AG04449 (cell line): Measurements from ENCODE around the gene FAM171A2.

Experiments used
- CTCF ChIA-PET: fragments of 350-600 bp; formaldehyde crosslinking; extraction: SDS; loops from one replicate; lab custom pipeline; 2021; ENCODE audit warnings: antibody characterized with exemption; lab: Yijun Ruan, JAX
- POLR2A ChIA-PET: fragments of 400-600, 350-600 bp; formaldehyde crosslinking; extraction: SDS; loops from one replicate; lab custom pipeline; 2020; ENCODE audit warnings: antibody characterized with exemption, inconsistent platforms; lab: Yijun Ruan, JAX
- DNase-seq: peaks from one replicate; pipeline ENCODE4 v3.0.0-alpha.2; 2010; ENCODE audit warnings: low read depth, low spot score
- H3K4me3 ChIP-seq: 2 replicates; pipeline ENCODE4 v1.5.1; 2011; ENCODE audit warnings: low read depth, mild to moderate bottlenecking, control low read depth, low read length
- TF ChIP-seq, protein P1 (sequence below): IDR thresholded peaks from one replicate; pipeline ENCODE4 v1.5.1; 2011; ENCODE audit warnings: mild to moderate bottlenecking, moderate library complexity, low read length, control low read depth, inconsistent platforms; ENCODE audit not compliant: insufficient read depth; ENCODE audit errors: missing control alignments

The FAM171A2 gene

GRCh38 chr17:44322236-44322895 lies 41.3 kb downstream of the FAM171A2 start:
- DNase-seq: no peak
- CTCF ChIA-PET: interaction anchor here (1.3 to 2.7 kb wide), 3 partner anchors 8 to 112 kb away, joined by 3 to 12 read pairs (median 7); no protein-coding TSS in a partner anchor
- POLR2A ChIA-PET: no interaction called here
- H3K4me3 ChIP-seq: no peak overlapping the region
- TF ChIP-seq, protein P1, sequence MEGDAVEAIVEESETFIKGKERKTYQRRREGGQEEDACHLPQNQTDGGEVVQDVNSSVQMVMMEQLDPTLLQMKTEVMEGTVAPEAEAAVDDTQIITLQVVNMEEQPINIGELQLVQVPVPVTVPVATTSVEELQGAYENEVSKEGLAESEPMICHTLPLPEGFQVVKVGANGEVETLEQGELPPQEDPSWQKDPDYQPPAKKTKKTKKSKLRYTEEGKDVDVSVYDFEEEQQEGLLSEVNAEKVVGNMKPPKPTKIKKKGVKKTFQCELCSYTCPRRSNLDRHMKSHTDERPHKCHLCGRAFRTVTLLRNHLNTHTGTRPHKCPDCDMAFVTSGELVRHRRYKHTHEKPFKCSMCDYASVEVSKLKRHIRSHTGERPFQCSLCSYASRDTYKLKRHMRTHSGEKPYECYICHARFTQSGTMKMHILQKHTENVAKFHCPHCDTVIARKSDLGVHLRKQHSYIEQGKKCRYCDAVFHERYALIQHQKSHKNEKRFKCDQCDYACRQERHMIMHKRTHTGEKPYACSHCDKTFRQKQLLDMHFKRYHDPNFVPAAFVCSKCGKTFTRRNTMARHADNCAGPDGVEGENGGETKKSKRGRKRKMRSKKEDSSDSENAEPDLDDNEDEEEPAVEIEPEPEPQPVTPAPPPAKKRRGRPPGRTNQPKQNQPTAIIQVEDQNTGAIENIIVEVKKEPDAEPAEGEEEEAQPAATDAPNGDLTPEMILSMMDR: no peak

DNA sequence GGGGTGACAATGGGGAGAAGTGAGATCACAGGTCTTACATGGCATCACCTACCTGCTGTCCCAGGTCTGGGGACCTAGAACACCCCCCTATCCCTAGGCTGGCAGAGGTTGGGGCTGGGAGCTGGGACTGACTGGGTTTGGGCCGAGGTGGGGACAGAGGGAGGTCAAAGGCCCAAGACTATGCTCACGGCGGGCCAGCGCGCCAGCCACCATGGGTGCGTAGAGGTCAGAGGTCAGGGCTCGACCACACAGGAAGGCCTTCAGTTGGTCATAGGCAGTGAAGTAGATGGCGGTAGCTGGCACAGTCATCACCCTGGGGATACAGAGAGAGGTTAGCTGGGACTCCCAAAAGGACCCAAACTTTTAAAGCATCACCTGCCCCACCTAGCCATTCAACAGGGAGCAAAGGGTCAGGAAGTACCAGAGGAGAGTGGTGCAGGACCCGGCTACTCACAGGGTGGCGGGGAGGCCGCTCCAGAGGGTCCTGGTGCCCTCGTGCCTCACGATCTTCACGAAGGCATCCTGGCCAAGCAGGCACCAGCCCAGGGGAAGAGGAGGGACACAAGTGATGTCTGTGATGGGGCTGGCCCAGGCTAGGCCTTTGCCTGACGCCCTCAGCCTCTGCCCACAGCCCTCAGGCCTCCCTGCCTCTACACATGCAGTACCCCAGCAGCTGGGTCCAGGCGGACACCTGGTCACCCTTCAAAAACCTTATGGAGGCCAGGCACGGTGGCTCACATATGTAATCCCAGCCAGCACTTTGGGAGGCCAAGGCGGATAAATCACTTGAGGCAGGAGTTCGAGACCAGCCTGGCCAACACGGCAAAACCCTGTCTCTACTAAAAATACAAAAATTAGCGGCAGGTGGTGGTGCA lies 42.2 kb downstream of the FAM171A2 start:
- POLR2A ChIA-PET: no interaction called here
- TF ChIP-seq, protein P1: no peak
- CTCF ChIA-PET: interaction anchor here (0.9 to 1.9 kb wide), 5 partner anchors 9 to 378 kb away, joined by 3 to 12 read pairs (median 3); no protein-coding TSS in a partner anchor
- no peak for DNase-seq
- H3K4me3 ChIP-seq: no peak overlapping the region

DNA sequence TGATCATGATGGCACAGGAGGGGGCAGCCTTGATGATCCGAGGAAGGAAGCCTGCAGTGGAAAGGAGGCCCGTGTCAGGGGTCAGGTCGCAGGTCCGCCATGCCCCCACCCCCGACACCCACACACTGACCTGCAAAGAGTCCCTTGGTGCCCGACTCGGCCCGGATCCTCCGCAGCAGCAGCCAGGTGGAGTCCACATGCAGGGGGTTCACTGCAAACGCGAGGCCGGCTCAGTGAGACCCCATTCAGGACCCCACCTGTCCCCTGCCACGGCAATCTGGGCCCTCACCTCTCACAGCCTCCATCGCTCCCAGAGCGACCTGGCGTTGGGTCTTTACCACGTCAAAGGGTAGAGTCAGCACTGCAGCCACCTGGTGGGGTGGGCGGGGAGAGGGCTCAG lies 43.6 kb downstream of the FAM171A2 start:
- no peak for DNase-seq
- CTCF ChIA-PET: interaction anchor here (1.2 to 1.9 kb wide), 5 partner anchors 11 to 317 kb away, joined by 3 to 12 read pairs (median 3); no protein-coding TSS in a partner anchor
- H3K4me3 ChIP-seq: no peak overlapping the region
- POLR2A ChIA-PET: interaction anchor here (0.5 kb wide), 1 partner anchor 122 kb away, joined by 3 read pairs; no protein-coding TSS in a partner anchor
- TF ChIP-seq, protein P1: no peak

- TF ChIP-seq, protein P1: no peak
- no peak overlapping the region for H3K4me3 ChIP-seq
- no peak for DNase-seq
- POLR2A ChIA-PET: interaction anchor here (1.2 kb wide), 1 partner anchor 10 kb away, joined by 3 read pairs; the partner anchor contains the start of gene RUNDC3A
- CTCF ChIA-PET: interaction anchor here (1.2 to 2.2 kb wide), 3 partner anchors 13 to 120 kb away, joined by 3 to 21 read pairs (median 7); no protein-coding TSS in a partner anchor
Observed at GRCh38 chr17:44318077-44318892, 45.4 kb downstream of the FAM171A2 start.

DNA sequence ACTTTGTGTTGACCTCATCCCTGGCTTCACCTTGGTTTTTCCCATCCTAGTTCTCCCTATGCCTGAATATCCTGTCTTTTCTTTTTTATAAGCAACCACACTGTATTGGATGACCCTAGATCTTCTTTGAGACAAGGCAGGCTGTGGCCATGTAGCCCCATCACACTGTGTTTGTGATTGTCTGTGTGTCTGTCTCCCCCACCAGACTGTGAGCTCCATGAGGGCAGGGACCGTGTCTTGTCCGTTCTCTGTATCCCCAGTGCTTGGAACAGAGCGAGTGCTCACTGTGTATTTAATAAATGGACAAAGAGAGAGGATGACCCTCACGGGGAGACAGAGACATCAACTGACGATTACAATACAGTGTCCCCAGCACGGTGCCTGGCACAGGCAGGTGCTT lies 46.1 kb downstream of the FAM171A2 start:
- POLR2A ChIA-PET: interaction anchor here (1.2 to 2.3 kb wide), 2 partner anchors 9 to 96 kb away, joined by 3 to 18 read pairs; partner anchors contain the start of gene RUNDC3A
- H3K4me3 ChIP-seq: no peak overlapping the region
- TF ChIP-seq, protein P1: no peak
- DNase-seq: no peak
- CTCF ChIA-PET: interaction anchor here (1.2 to 2.2 kb wide), 2 partner anchors 14 to 119 kb away, joined by 3 to 21 read pairs; no protein-coding TSS in a partner anchor
